Activated T-helper 1 cell treated with anti-CD3 and anti-CD28 coated beads, Interleukin-12 subunit alpha, Interleukin-12 subunit beta, Interleukin-2, Interleukin-4 antibody, amounts not matched to agents 30 ng/mL and 10 ng/mL and 1 ng/mL, durations not matched to agents 14 hours and 24 hours and 36 hours (primary cell): ENCODE data around the gene NCSTN. TPM values are rescaled to one million over a fixed set of nuclear protein-coding genes. Genes with fewer than 3 reads are reported as not detected.

Experiments used
- DNase-seq: peaks from one replicate; pipeline ENCODE4 v3.0.0; 2021; ENCODE audit warnings: low spot score
- H3K27ac Mint-ChIP-seq: one replicate; pipeline ENCODE4 v1.8.0; 2021; ENCODE audit warnings: mild to moderate bottlenecking, mixed read lengths
- H3K27me3 Mint-ChIP-seq: one replicate; pipeline ENCODE4 v1.8.0; 2022; ENCODE audit warnings: mild to moderate bottlenecking, moderate library complexity, mixed read lengths; ENCODE audit not compliant: insufficient read depth
- H3K36me3 Mint-ChIP-seq: one replicate; pipeline ENCODE4 v1.8.0; 2021; ENCODE audit warnings: low read depth, mixed read lengths
- H3K4me1 Mint-ChIP-seq: one replicate; pipeline ENCODE4 v1.8.0; 2021; ENCODE audit warnings: low read depth, mixed read lengths
- H3K4me3 Mint-ChIP-seq: one replicate; pipeline ENCODE4 v1.8.0; 2021; ENCODE audit warnings: mild to moderate bottlenecking, moderate library complexity, mixed read lengths
- H3K9me3 Mint-ChIP-seq: one replicate; pipeline ENCODE4 v1.8.0; 2021; ENCODE audit warnings: mixed read lengths
- intact Hi-C: fragments of 100-400 bp; cut with micrococcal nuclease; formaldehyde crosslinking; loops from one replicate; pipeline ENCODE4 v1.15.1; 2024
- total RNA-seq: library from RNA; stranded (reverse); gene quantifications from 2 replicates; pipeline ENCODE4 v1.2.3, GENCODE V29; 2022

NCSTN gene
- total RNA-seq, 1 donor from 2014 or later = 74.8 TPM

- no peaks in the 10 kb centered on the region for H3K4me1 Mint-ChIP-seq
- intact Hi-C loops = no loop called here
- H3K27ac Mint-ChIP-seq = no peak within 1 kb of the TSS
- H3K27me3 Mint-ChIP-seq = peaks cover 4% of the 10 kb centered on the region
- no peak for DNase-seq
- no peaks in the 10 kb centered on the region for H3K9me3 Mint-ChIP-seq
- no peak within 1 kb of the TSS for H3K4me3 Mint-ChIP-seq
- no peaks in the 10 kb centered on the region for H3K36me3 Mint-ChIP-seq
Measured at GRCh38 chr1:160366731-160367515, 23.7 kb downstream of the NCSTN start, which contains the start of gene NHLH1. Gene NHLH1, plus strand, starts transcription at chr1:160367071. Its CDS starts 3,661 bp downstream, at chr1:160370732.

- Mint-ChIP-seq H3K36me3 (no peaks in the 10 kb centered on the region), H3K27me3 (peaks cover 4% of the 10 kb centered on the region), H3K27ac (no peak overlapping the region), H3K4me3 (no peak overlapping the region), H3K9me3 (no peaks in the 10 kb centered on the region), H3K4me1 (no peaks in the 10 kb centered on the region)
- intact Hi-C loops = no loop called here
- DNase-seq = no peak
Measured at GRCh38 chr1:160367516-160367900, 24.3 kb downstream of the NCSTN start.

GRCh38 chr1:160367934-160368923 is 25.0 kb downstream of the NCSTN start:
- no peak overlapping the region for H3K27ac Mint-ChIP-seq
- no peak for DNase-seq
- intact Hi-C loops = no loop called here
- H3K36me3 Mint-ChIP-seq = no peaks in the 10 kb centered on the region
- H3K9me3 Mint-ChIP-seq = no peaks in the 10 kb centered on the region
- H3K27me3 Mint-ChIP-seq = peaks cover 4% of the 10 kb centered on the region
- H3K4me3 Mint-ChIP-seq = no peak overlapping the region
- H3K4me1 Mint-ChIP-seq = no peaks in the 10 kb centered on the region

GRCh38 chr1:160369087-160369486 is 25.9 kb downstream of the NCSTN start:
- Mint-ChIP-seq H3K36me3 (no peaks in the 10 kb centered on the region), H3K4me1 (no peaks in the 10 kb centered on the region), H3K9me3 (no peaks in the 10 kb centered on the region), H3K4me3 (no peak overlapping the region), H3K27ac (no peak overlapping the region), H3K27me3 (peaks cover 4% of the 10 kb centered on the region)
- DNase-seq = no peak
- intact Hi-C loops = no loop called here

GRCh38 chr1:160370561-160371345 is 27.6 kb downstream of the NCSTN start:
- peaks cover 5% of the 10 kb centered on the region for H3K4me1 Mint-ChIP-seq

GRCh38 chr1:160371346-160371631 is 28.1 kb downstream of the NCSTN start:
- Mint-ChIP-seq H3K36me3 (no peaks in the 10 kb centered on the region), H3K27me3 (peaks cover 4% of the 10 kb centered on the region), H3K9me3 (no peaks in the 10 kb centered on the region), H3K4me1 (peaks cover 10% of the 10 kb centered on the region), H3K27ac (no peak overlapping the region), H3K4me3 (no peak overlapping the region)
- intact Hi-C loops = loop anchor here (10.0 kb wide), 1 partner anchor 436 kb away; no protein-coding TSS in a partner anchor
- DNase-seq = no peak

More at GRCh38 chr1:160370561-160371345, 27.6 kb downstream of the NCSTN start:
- no peak overlapping the region for H3K4me3 Mint-ChIP-seq
- H3K36me3 Mint-ChIP-seq = no peaks in the 10 kb centered on the region
- DNase-seq = no peak
- no peaks in the 10 kb centered on the region for H3K9me3 Mint-ChIP-seq
- intact Hi-C loops = loop anchor here (10.0 kb wide), 1 partner anchor 436 kb away; no protein-coding TSS in a partner anchor
- H3K27me3 Mint-ChIP-seq = peaks cover 4% of the 10 kb centered on the region
- no peak overlapping the region for H3K27ac Mint-ChIP-seq

- no peaks in the 10 kb centered on the region for H3K36me3 Mint-ChIP-seq
- intact Hi-C loops = loop anchor here (10.0 kb wide), 1 partner anchor 437 kb away; no protein-coding TSS in a partner anchor
- H3K4me3 Mint-ChIP-seq = no peak overlapping the region
- H3K4me1 Mint-ChIP-seq = peaks cover 13% of the 10 kb centered on the region
- no peaks in the 10 kb centered on the region for H3K9me3 Mint-ChIP-seq
- H3K27ac Mint-ChIP-seq = no peak overlapping the region
- peaks cover 4% of the 10 kb centered on the region for H3K27me3 Mint-ChIP-seq
- no peak for DNase-seq
Measured at GRCh38 chr1:160371756-160372155, 28.6 kb downstream of the NCSTN start.

- Mint-ChIP-seq H3K27ac (no peak overlapping the region), H3K9me3 (no peaks in the 10 kb centered on the region), H3K4me3 (no peak overlapping the region), H3K4me1 (peaks cover 13% of the 10 kb centered on the region), H3K36me3 (no peaks in the 10 kb centered on the region), H3K27me3 (no peaks in the 10 kb centered on the region)
- DNase-seq = no peak
- intact Hi-C loops = loop anchor here (10.0 kb wide), 1 partner anchor 439 kb away; no protein-coding TSS in a partner anchor
Measured at GRCh38 chr1:160373696-160374095, 30.5 kb downstream of the NCSTN start.

- Mint-ChIP-seq H3K4me1 (peaks cover 13% of the 10 kb centered on the region), H3K27ac (no peak overlapping the region), H3K36me3 (no peaks in the 10 kb centered on the region), H3K4me3 (no peak overlapping the region), H3K27me3 (no peaks in the 10 kb centered on the region), H3K9me3 (no peaks in the 10 kb centered on the region)
- no peak for DNase-seq
- intact Hi-C loops = loop anchor here (5.0 to 10.0 kb wide), 2 partner anchors 32 to 440 kb away; partner anchors contain the start of genes COPA and NCSTN
Measured at GRCh38 chr1:160374306-160375110, 31.3 kb downstream of the NCSTN start.

- H3K27me3 Mint-ChIP-seq = no peaks in the 10 kb centered on the region
- H3K36me3 Mint-ChIP-seq = no peaks in the 10 kb centered on the region
- no peak overlapping the region for H3K4me3 Mint-ChIP-seq
- no peaks in the 10 kb centered on the region for H3K9me3 Mint-ChIP-seq
- H3K27ac Mint-ChIP-seq = peak overlapping the region; percentile 51
- peaks cover 13% of the 10 kb centered on the region for H3K4me1 Mint-ChIP-seq
- no peak for DNase-seq
- intact Hi-C loops = loop anchor here (1.0 to 10.0 kb wide), 8 partner anchors 22 to 441 kb away; partner anchors contain the start of genes COPA and NCSTN
Measured at GRCh38 chr1:160375788-160376524, 32.8 kb downstream of the NCSTN start.

GRCh38 chr1:160376525-160377131 is 33.4 kb downstream of the NCSTN start:
- Mint-ChIP-seq H3K27me3 (no peaks in the 10 kb centered on the region), H3K27ac (no peak overlapping the region), H3K4me3 (no peak overlapping the region), H3K36me3 (no peaks in the 10 kb centered on the region), H3K9me3 (no peaks in the 10 kb centered on the region), H3K4me1 (peaks cover 13% of the 10 kb centered on the region)
- peak; percentile 11 for DNase-seq
- intact Hi-C loops = loop anchor here (1.0 to 10.0 kb wide), 8 partner anchors 22 to 442 kb away; partner anchors contain the start of genes COPA and NCSTN
